ENCODE results near the gene ALDH3B1. TPM values are rescaled to one million over a fixed set of nuclear protein-coding genes. Genes with fewer than 3 reads are reported as not detected.

Gene ALDH3B1
- total and polyA plus RNA-seq, 9 of the 15 experiments (the other 6 are each of a cell fraction or from before 2014, with no cell fraction given): 0.01 to 0.35 (median 0.07) TPM; not detected in 2

GRCh38 chr11:68011051-68011943, 1.2 kb downstream of the ALDH3B1 start (continued):
- peak; percentile 96 for TF ChIP-seq ZNF592 (IDR thresholded peaks at IDR 0.05)
- peak; percentile 78 for TF ChIP-seq SMAD4 (CRISPR knock-in tag; conservative IDR thresholded peaks at IDR 0.05)
- TF ChIP-seq ZBTB5 (IDR thresholded peaks at IDR 0.05): no peak
- peak; percentile 87 for TF ChIP-seq DMBX1 (CRISPR knock-in tag; IDR thresholded peaks at IDR 0.05; ENCODE audit: borderline replicate concordance)
- no peak for TF ChIP-seq RBBP5 (IDR thresholded peaks at IDR 0.05; ENCODE audit: borderline replicate concordance, insufficient read depth, low read length, poor library complexity, severe bottlenecking)
- 0 out of 2 replicates have a peak, but pooled peaks have one; percentile 49 for TF ChIP-seq GTF2A2 (tag; IDR thresholded peaks at IDR 0.05)
- no peak for TF ChIP-seq ZNF644 (tag; IDR thresholded peaks at IDR 0.05; ENCODE audit: low read depth)
- TF ChIP-seq OTX1 (CRISPR knock-in tag; IDR thresholded peaks at IDR 0.05): no peak
- no peak for TF ChIP-seq RAD51 (IDR thresholded peaks at IDR 0.05; ENCODE audit: borderline replicate concordance, low read depth)
- TF ChIP-seq ZNF449 (CRISPR knock-in tag; IDR thresholded peaks at IDR 0.05): 0 out of 2 replicates have a peak, but pooled peaks have one; percentile 52
- no peak for TF ChIP-seq ZNF780A (CRISPR knock-in tag; IDR thresholded peaks at IDR 0.05)
- no peak for TF ChIP-seq NCOR1 (IDR thresholded peaks at IDR 0.05)
- peak; percentile 68; the same call in 1 of the 2 replicates for TF ChIP-seq ZBTB9 (CRISPR knock-in tag; IDR thresholded peaks at IDR 0.05)
- no peak for TF ChIP-seq MAX (CRISPR knock-in tag; IDR thresholded peaks at IDR 0.05)
- TF ChIP-seq ZNF75A (CRISPR knock-in tag; IDR thresholded peaks at IDR 0.05): no peak
- 0 out of 2 replicates have a peak, but pooled peaks have one; percentile 24 for TF ChIP-seq ZNF76 (CRISPR knock-in tag; IDR thresholded peaks at IDR 0.05; ENCODE audit: borderline replicate concordance)
- no peak for TF ChIP-seq NCOA4 (IDR thresholded peaks at IDR 0.05; ENCODE audit: partially characterized antibody)

All from K562 (cell line).